Neural cell (in vitro differentiated cells): Measurements from ENCODE around the gene GGT1. TPM values are rescaled to one million over a fixed set of nuclear protein-coding genes. Genes with fewer than 3 reads are reported as not detected.

Experiments used
- H2AFZ ChIP-seq: fragments of 200-600, 300-800 bp; sonication (generic), shearing (Covaris generic); 2 replicates; pipeline ENCODE4 v1.6.0; 2014; ENCODE audit warnings: low read depth, mild to moderate bottlenecking, antibody characterized with exemption, low read length, moderate library complexity
- H3F3A ChIP-seq: fragments of 200-600 bp; shearing (Covaris generic); 2 replicates; pipeline ENCODE4 v1.6.1; 2016; ENCODE audit warnings: mild to moderate bottlenecking, moderate library complexity, mixed read lengths, antibody characterized with exemption, low read length; ENCODE audit not compliant: insufficient read depth, poor library complexity, severe bottlenecking
- H3K27ac ChIP-seq: fragments of 200-600, 300-800 bp; sonication (generic), shearing (Covaris generic); 2 replicates; pipeline ENCODE4 v1.5.1; 2014; ENCODE audit warnings: mild to moderate bottlenecking, low read length, moderate library complexity
- H3K27me3 ChIP-seq: fragments of 300-800, 200-600 bp; sonication (generic), shearing (Covaris generic); 2 replicates; pipeline ENCODE4 v1.6.0; 2014; ENCODE audit warnings: mild to moderate bottlenecking, low read depth, low read length, moderate library complexity; ENCODE audit not compliant: insufficient read depth
- H3K36me3 ChIP-seq: fragments of 300-800, 200-600 bp; sonication (generic), shearing (Covaris generic); 2 replicates; pipeline ENCODE4 v1.5.1; 2014; ENCODE audit warnings: mild to moderate bottlenecking, antibody characterized with exemption, low read length, moderate library complexity; ENCODE audit not compliant: insufficient read depth
- H3K4me2 ChIP-seq: fragments of 300-800, 200-600 bp; sonication (generic), shearing (Covaris generic); 2 replicates; pipeline ENCODE4 v1.6.0; 2014; ENCODE audit warnings: mild to moderate bottlenecking, low read length
- H3K4me3 ChIP-seq: fragments of 300-800, 200-600 bp; sonication (generic), shearing (Covaris generic); 2 replicates; pipeline ENCODE4 v1.5.1; 2014; ENCODE audit warnings: mild to moderate bottlenecking, low read length, moderate library complexity
- H3K79me2 ChIP-seq: fragments of 200-600 bp; shearing (Covaris generic); replicated peaks from 2 replicates; pipeline ENCODE4 v1.6.0; 2014; ENCODE audit warnings: mild to moderate bottlenecking, low read length, moderate library complexity; ENCODE audit not compliant: insufficient read depth
- H3K9ac ChIP-seq: fragments of 300-800, 200-600 bp; sonication (generic), shearing (Covaris generic); 2 replicates; pipeline ENCODE4 v1.6.1; 2016; ENCODE audit warnings: mild to moderate bottlenecking, low read length, mixed read lengths
- H3K9me2 ChIP-seq: fragments of 200-600 bp; shearing (Covaris generic); 2 replicates; pipeline ENCODE4 v1.6.1; 2016; ENCODE audit warnings: mild to moderate bottlenecking, low read length, mixed read lengths; ENCODE audit not compliant: insufficient read depth
- H3K9me3 ChIP-seq: fragments of 200-600, 300-800 bp; sonication (generic), shearing (Covaris generic); 2 replicates; pipeline ENCODE4 v1.6.1; 2016; ENCODE audit warnings: mild to moderate bottlenecking, mixed run types, low read length, moderate library complexity, mixed read lengths
- H4K20me1 ChIP-seq: fragments of 200-600 bp; shearing (Covaris generic); 2 replicates; pipeline ENCODE4 v1.6.1; 2016; ENCODE audit warnings: mild to moderate bottlenecking, mixed run types; ENCODE audit not compliant: insufficient read depth
- CTCF ChIP-seq: fragments of 450-650 bp; IDR thresholded peaks from 2 replicates; pipeline ENCODE4 v1.5.1; 2014; ENCODE audit warnings: antibody characterized with exemption, mild to moderate bottlenecking, moderate library complexity; ENCODE audit not compliant: poor library complexity, severe bottlenecking
- EP300 ChIP-seq: fragments of 450-650 bp; conservative IDR thresholded peaks from 2 replicates; pipeline ENCODE4 v1.6.1; 2014; ENCODE audit warnings: antibody characterized with exemption, mild to moderate bottlenecking, moderate library complexity; ENCODE audit not compliant: poor library complexity, severe bottlenecking
- EZH2 ChIP-seq: fragments of 200-600, 300-800 bp; shearing (Covaris generic), sonication (generic); IDR thresholded peaks from 2 replicates; pipeline ENCODE4 v1.6.1; 2014; ENCODE audit warnings: antibody characterized with exemption, low read length, borderline replicate concordance, mild to moderate bottlenecking; ENCODE audit not compliant: insufficient read depth, poor library complexity, severe bottlenecking
- MXI1 ChIP-seq: fragments of 450-650 bp; conservative IDR thresholded peaks from 2 replicates; pipeline ENCODE4 v1.6.1; 2014; ENCODE audit warnings: antibody characterized with exemption, mild to moderate bottlenecking; ENCODE audit not compliant: poor library complexity, severe bottlenecking
- POLR2AphosphoS5 ChIP-seq: IDR thresholded peaks from 2 replicates; pipeline ENCODE4 v1.6.1; 2012
- RAD21 ChIP-seq: fragments of 450-650 bp; conservative IDR thresholded peaks from 2 replicates; pipeline ENCODE4 v1.6.1; 2014; ENCODE audit warnings: antibody characterized with exemption, mild to moderate bottlenecking, moderate library complexity
- REST ChIP-seq: IDR thresholded peaks from 2 replicates; pipeline ENCODE4 v1.6.1; 2012; ENCODE audit warnings: borderline replicate concordance
- SMC3 ChIP-seq: fragments of 450-650 bp; conservative IDR thresholded peaks from 2 replicates; pipeline ENCODE4 v1.6.1; 2014; ENCODE audit warnings: antibody characterized with exemption, mild to moderate bottlenecking, moderate library complexity; ENCODE audit not compliant: poor library complexity
- TAF1 ChIP-seq: IDR thresholded peaks from 2 replicates; pipeline ENCODE4 v1.6.1; 2012; ENCODE audit warnings: low read depth
- polyA plus RNA-seq: library from polyadenylated mRNA; depleted of rRNA; stranded (reverse); fragments of >200 nt; gene quantifications from 2 replicates; pipeline ENCODE4 v1.2.3, GENCODE V29; 2014

The GGT1 gene
- polyA plus RNA-seq, 1 donor from 2014 or later = 6.4 TPM

- Histone ChIP-seq H3K9me3 (no peaks in the 10 kb centered on the region), H3K79me2 (peaks cover 34% of the 10 kb centered on the region), H3K27ac (no peak overlapping the region), H3K27me3 (no peaks in the 10 kb centered on the region), H3K4me3 (no peak overlapping the region), H3K9ac (no peak overlapping the region), H2AFZ (no peak overlapping the region), H3K36me3 (no peaks in the 10 kb centered on the region), H3K9me2 (no peaks in the 10 kb centered on the region), H3K4me2 (no peak overlapping the region), H4K20me1 (no peaks in the 10 kb centered on the region), H3F3A (no peaks in the 10 kb centered on the region)
- TF ChIP-seq REST = no peak
- no peak for TF ChIP-seq RAD21
- TF ChIP-seq TAF1 = no peak
- TF ChIP-seq POLR2AphosphoS5 = no peak
- TF ChIP-seq EZH2 = no peak
These were observed 37.9 kb upstream of the GGT1 start for GRCh38 chr22:24565077-24565476.

- H3K4me2 ChIP-seq = no peak overlapping the region
- no peaks in the 10 kb centered on the region for H3K36me3 ChIP-seq
- H3K4me3 ChIP-seq = no peak overlapping the region
- H3K9me3 ChIP-seq = no peaks in the 10 kb centered on the region
- H4K20me1 ChIP-seq = no peaks in the 10 kb centered on the region
- no peak overlapping the region for H3K27ac ChIP-seq
- H2AFZ ChIP-seq = no peak overlapping the region
- H3F3A ChIP-seq = no peaks in the 10 kb centered on the region
- H3K79me2 ChIP-seq = peaks cover 24% of the 10 kb centered on the region
- no peaks in the 10 kb centered on the region for H3K9me2 ChIP-seq
- no peak for TF ChIP-seq MXI1
- TF ChIP-seq EP300 = no peak
- TF ChIP-seq SMC3 = no peak
- no peak for TF ChIP-seq RAD21
- no peak for TF ChIP-seq CTCF
- TF ChIP-seq EZH2 = no peak
- TF ChIP-seq POLR2AphosphoS5 = no peak
- TF ChIP-seq REST = no peak
- no peak for TF ChIP-seq TAF1
- no peaks in the 10 kb centered on the region for H3K27me3 ChIP-seq
- no peak overlapping the region for H3K9ac ChIP-seq
These were observed 36.0 kb upstream of the GGT1 start for GRCh38 chr22:24566899-24567511.
